PC-3 (cell line): ENCODE measurements around the gene RBSN. TPM values are rescaled to one million over a fixed set of nuclear protein-coding genes. Genes with fewer than 3 reads are reported as not detected.

Experiments used
- ATAC-seq: fragments of 200-7000 bp; cut with Tn5 transposase; 2 replicates; pipeline ENCODE4 v1.9.1; 2020; ENCODE audit warnings: mild to moderate bottlenecking, moderate library complexity
- BruUV-seq: library from RNA; stranded (reverse); fragments of 400-500 nt; replicated peaks from 2 replicates; lab custom pipeline; 2021; lab: Mats Ljungman, UMichigan
- CTCF ChIA-PET: fragments of 300-600 bp; sonication (Branson Sonifier 250); formaldehyde crosslinking; loops from one replicate; lab custom pipeline; 2022; ENCODE audit warnings: antibody characterized with exemption; lab: Charles Lee
- POLR2A ChIA-PET: fragments of 300-600 bp; sonication (Branson Sonifier 250); formaldehyde crosslinking; loops from one replicate; lab custom pipeline; 2022; ENCODE audit warnings: antibody characterized with exemption; ENCODE audit not compliant: unreplicated experiment; lab: Charles Lee
- DNase-seq: peaks from one replicate; pipeline ENCODE4 v3.0.0-alpha.2; 2015
- H2AFZ ChIP-seq: fragments of 300-600 bp; sonication (generic); 2 replicates; pipeline ENCODE4 v1.6.0; 2016; ENCODE audit warnings: antibody characterized with exemption, low read length
- H3F3A ChIP-seq: fragments of 300-600 bp; sonication (generic); one replicate; pipeline ENCODE4 v1.6.0; 2017; ENCODE audit warnings: antibody characterized with exemption, low read length, control low read depth, mild to moderate bottlenecking; ENCODE audit not compliant: unreplicated experiment
- H3K27ac ChIP-seq: fragments of 300-600 bp; sonication (generic); 2 replicates; pipeline ENCODE4 v1.5.1; 2016; ENCODE audit warnings: mild to moderate bottlenecking, low read length
- H3K27me3 ChIP-seq: fragments of 300-600 bp; sonication (generic); 2 replicates; pipeline ENCODE4 v1.6.1; 2016; ENCODE audit warnings: low read length, mixed read lengths
- H3K36me3 ChIP-seq: fragments of 300-600 bp; sonication (generic); 2 replicates; pipeline ENCODE4 v1.6.1; 2016; ENCODE audit warnings: low read depth, mixed run types, low read length, mixed read lengths
- H3K4me1 ChIP-seq: fragments of 300-600 bp; sonication (generic); 2 replicates; pipeline ENCODE4 v1.5.1; 2016; ENCODE audit warnings: low read length; ENCODE audit not compliant: insufficient read depth
- H3K4me2 ChIP-seq: fragments of 300-600 bp; sonication (generic); 2 replicates; pipeline ENCODE4 v1.6.0; 2016; ENCODE audit warnings: low read length
- H3K4me3 ChIP-seq: fragments of 300-600 bp; sonication (generic); 2 replicates; pipeline ENCODE4 v1.5.1; 2016; ENCODE audit warnings: mild to moderate bottlenecking, low read length, mixed read lengths
- H3K79me2 ChIP-seq: fragments of 300-600 bp; sonication (generic); 2 replicates; pipeline ENCODE4 v1.6.1; 2017; ENCODE audit warnings: low read length, mixed read lengths
- H3K9ac ChIP-seq: fragments of 300-600 bp; sonication (generic); 2 replicates; pipeline ENCODE4 v1.6.0; 2016; ENCODE audit warnings: mild to moderate bottlenecking, low read length
- H3K9me2 ChIP-seq: fragments of 300-600 bp; sonication (generic); replicated peaks from 2 replicates; pipeline ENCODE4 v1.6.1; 2016; ENCODE audit warnings: mixed run types, low read length, mixed read lengths
- H3K9me3 ChIP-seq: fragments of 300-600 bp; sonication (generic); 2 replicates; pipeline ENCODE4 v1.6.1; 2016; ENCODE audit warnings: low read length, mixed read lengths
- H4K20me1 ChIP-seq: fragments of 300-600 bp; sonication (generic); 2 replicates; pipeline ENCODE4 v1.6.1; 2016; ENCODE audit warnings: low read length, mixed read lengths
- CTCF ChIP-seq: fragments of 300-600 bp; sonication (generic); conservative IDR thresholded peaks from 2 replicates; pipeline ENCODE4 v1.5.1; 2017; ENCODE audit warnings: antibody characterized with exemption, low read depth, mild to moderate bottlenecking, low read length
- EZH2 ChIP-seq: fragments of 300-600 bp; sonication (generic); IDR thresholded peaks from one replicate; pipeline ENCODE4 v1.6.1; 2017; ENCODE audit warnings: antibody characterized with exemption, mild to moderate bottlenecking, low read length; ENCODE audit not compliant: unreplicated experiment
- EZH2phosphoT487 ChIP-seq: fragments of 300-600 bp; sonication (generic); IDR thresholded peaks from 2 replicates; pipeline ENCODE4 v1.6.1; 2018; ENCODE audit warnings: mild to moderate bottlenecking, antibody characterized with exemption, low read length, borderline replicate concordance
- intact Hi-C: fragments of 100-400 bp; cut with micrococcal nuclease; formaldehyde crosslinking; loops from 2 replicates; pipeline ENCODE4 v1.9.0; 2023
- total RNA-seq: library from RNA; depleted of rRNA; stranded (reverse); fragments of >200 nt; gene quantifications from 2 replicates; pipeline ENCODE4 v1.2.3, GENCODE V29; 2014

Gene RBSN
- total RNA-seq, 1 experiment from 2014 or later, result 18.7 TPM

- Histone ChIP-seq H3K9me2 (no peaks in the 10 kb centered on the region), H3K4me2 (no peak overlapping the region), H3K36me3 (peaks cover 87% of the 10 kb centered on the region), H3K9ac (no peak overlapping the region), H3K4me3 (no peak overlapping the region), H3K4me1 (no peaks in the 10 kb centered on the region), H3K27ac (no peak overlapping the region), H2AFZ (no peak overlapping the region), H3K9me3 (no peaks in the 10 kb centered on the region), H4K20me1 (peaks cover 8% of the 10 kb centered on the region), H3F3A (peaks cover 2% of the 10 kb centered on the region), H3K79me2 (no peaks in the 10 kb centered on the region), H3K27me3 (no peaks in the 10 kb centered on the region)
- POLR2A ChIA-PET, result no interaction called here
- intact Hi-C loops, result loop anchor here (5.0 kb wide), 1 partner anchor 116 kb away; no protein-coding TSS in a partner anchor
- no peak for TF ChIP-seq EZH2phosphoT487
- TF ChIP-seq EZH2, result no peak
- TF ChIP-seq CTCF, result no peak
- DNase-seq (no peak), ATAC-seq (no peak)
- BruUV-seq, result no TSS peak
- CTCF ChIA-PET, result no interaction called here
Measured at GRCh38 chr3:15042936-15043335, 56.0 kb downstream of the RBSN start.

- intact Hi-C loops, result loop anchor here (5.0 kb wide), 1 partner anchor 115 kb away; no protein-coding TSS in a partner anchor
- H3K4me3 ChIP-seq, result no peak overlapping the region
- H3K9me2 ChIP-seq, result no peaks in the 10 kb centered on the region
- no peak overlapping the region for H2AFZ ChIP-seq
- no peaks in the 10 kb centered on the region for H3K27me3 ChIP-seq
- no peaks in the 10 kb centered on the region for H3K79me2 ChIP-seq
- ATAC-seq, result no peak
- no TSS peak for BruUV-seq
- peaks cover 2% of the 10 kb centered on the region for H3F3A ChIP-seq
- CTCF ChIA-PET, result no interaction called here
- peaks cover 83% of the 10 kb centered on the region for H3K36me3 ChIP-seq
- POLR2A ChIA-PET, result no interaction called here
- no peak overlapping the region for H3K9ac ChIP-seq
- no peak overlapping the region for H3K27ac ChIP-seq
- no peaks in the 10 kb centered on the region for H3K4me1 ChIP-seq
- H4K20me1 ChIP-seq, result peaks cover 8% of the 10 kb centered on the region
- TF ChIP-seq EZH2 (no peak), EZH2phosphoT487 (no peak), CTCF (no peak)
- no peak overlapping the region for H3K4me2 ChIP-seq
- no peak for DNase-seq
- no peaks in the 10 kb centered on the region for H3K9me3 ChIP-seq
Measured at GRCh38 chr3:15041950-15042349, 57.0 kb downstream of the RBSN start.

GRCh38 chr3:15040844-15041243 lies 58.1 kb downstream of the RBSN start:
- POLR2A ChIA-PET, result no interaction called here
- no peak overlapping the region for H3K4me3 ChIP-seq
- no peaks in the 10 kb centered on the region for H3K79me2 ChIP-seq
- H4K20me1 ChIP-seq, result peaks cover 8% of the 10 kb centered on the region
- H3K4me2 ChIP-seq, result no peak overlapping the region
- no peak overlapping the region for H3K9ac ChIP-seq
- CTCF ChIA-PET, result interaction anchor here (0.7 kb wide), 1 partner anchor 71 kb away, joined by 4 read pairs; no protein-coding TSS in a partner anchor
- DNase-seq (no peak), ATAC-seq (peak; percentile 27; the same call in 1 of the 2 replicates)
- TF ChIP-seq EZH2, result no peak
- no peak for TF ChIP-seq CTCF
- no peak for TF ChIP-seq EZH2phosphoT487
- no peaks in the 10 kb centered on the region for H3K4me1 ChIP-seq
- peaks cover 2% of the 10 kb centered on the region for H3F3A ChIP-seq
- no peak overlapping the region for H3K27ac ChIP-seq
- intact Hi-C loops, result loop anchor here (5.0 kb wide), 1 partner anchor 114 kb away; no protein-coding TSS in a partner anchor
- H3K9me3 ChIP-seq, result no peaks in the 10 kb centered on the region
- no TSS peak for BruUV-seq
- H2AFZ ChIP-seq, result no peak overlapping the region
- no peaks in the 10 kb centered on the region for H3K27me3 ChIP-seq
- no peaks in the 10 kb centered on the region for H3K9me2 ChIP-seq
- H3K36me3 ChIP-seq, result peaks cover 72% of the 10 kb centered on the region
